PC-3 (cell line): ENCODE results near the gene SPRN. TPM values are rescaled to one million over a fixed set of nuclear protein-coding genes. Genes with fewer than 3 reads are reported as not detected.

ENCODE experiments used
- ATAC-seq: fragments of 200-7000 bp; cut with Tn5 transposase; 2 replicates; pipeline ENCODE4 v1.9.1; 2020; ENCODE audit warnings: mild to moderate bottlenecking, moderate library complexity
- BruUV-seq: library from RNA; stranded (reverse); fragments of 400-500 nt; replicated peaks from 2 replicates; lab custom pipeline; 2021; lab: Mats Ljungman, UMichigan
- CTCF ChIA-PET: fragments of 300-600 bp; sonication (Branson Sonifier 250); formaldehyde crosslinking; loops from one replicate; lab custom pipeline; 2022; ENCODE audit warnings: antibody characterized with exemption; lab: Charles Lee
- POLR2A ChIA-PET: fragments of 300-600 bp; sonication (Branson Sonifier 250); formaldehyde crosslinking; loops from one replicate; lab custom pipeline; 2022; ENCODE audit warnings: antibody characterized with exemption; ENCODE audit not compliant: unreplicated experiment; lab: Charles Lee
- DNase-seq: peaks from one replicate; pipeline ENCODE4 v3.0.0-alpha.2; 2015
- H2AFZ ChIP-seq: fragments of 300-600 bp; sonication (generic); 2 replicates; pipeline ENCODE4 v1.6.0; 2016; ENCODE audit warnings: antibody characterized with exemption, low read length
- H3F3A ChIP-seq: fragments of 300-600 bp; sonication (generic); one replicate; pipeline ENCODE4 v1.6.0; 2017; ENCODE audit warnings: antibody characterized with exemption, low read length, control low read depth, mild to moderate bottlenecking; ENCODE audit not compliant: unreplicated experiment
- H3K27ac ChIP-seq: fragments of 300-600 bp; sonication (generic); 2 replicates; pipeline ENCODE4 v1.5.1; 2016; ENCODE audit warnings: mild to moderate bottlenecking, low read length
- H3K27me3 ChIP-seq: fragments of 300-600 bp; sonication (generic); 2 replicates; pipeline ENCODE4 v1.6.1; 2016; ENCODE audit warnings: low read length, mixed read lengths
- H3K36me3 ChIP-seq: fragments of 300-600 bp; sonication (generic); 2 replicates; pipeline ENCODE4 v1.6.1; 2016; ENCODE audit warnings: low read depth, mixed run types, low read length, mixed read lengths
- H3K4me1 ChIP-seq: fragments of 300-600 bp; sonication (generic); 2 replicates; pipeline ENCODE4 v1.5.1; 2016; ENCODE audit warnings: low read length; ENCODE audit not compliant: insufficient read depth
- H3K4me2 ChIP-seq: fragments of 300-600 bp; sonication (generic); 2 replicates; pipeline ENCODE4 v1.6.0; 2016; ENCODE audit warnings: low read length
- H3K4me3 ChIP-seq: fragments of 300-600 bp; sonication (generic); 2 replicates; pipeline ENCODE4 v1.5.1; 2016; ENCODE audit warnings: mild to moderate bottlenecking, low read length, mixed read lengths
- H3K79me2 ChIP-seq: fragments of 300-600 bp; sonication (generic); 2 replicates; pipeline ENCODE4 v1.6.1; 2017; ENCODE audit warnings: low read length, mixed read lengths
- H3K9ac ChIP-seq: fragments of 300-600 bp; sonication (generic); 2 replicates; pipeline ENCODE4 v1.6.0; 2016; ENCODE audit warnings: mild to moderate bottlenecking, low read length
- H3K9me2 ChIP-seq: fragments of 300-600 bp; sonication (generic); replicated peaks from 2 replicates; pipeline ENCODE4 v1.6.1; 2016; ENCODE audit warnings: mixed run types, low read length, mixed read lengths
- H3K9me3 ChIP-seq: fragments of 300-600 bp; sonication (generic); 2 replicates; pipeline ENCODE4 v1.6.1; 2016; ENCODE audit warnings: low read length, mixed read lengths
- H4K20me1 ChIP-seq: fragments of 300-600 bp; sonication (generic); 2 replicates; pipeline ENCODE4 v1.6.1; 2016; ENCODE audit warnings: low read length, mixed read lengths
- CTCF ChIP-seq: fragments of 300-600 bp; sonication (generic); conservative IDR thresholded peaks from 2 replicates; pipeline ENCODE4 v1.5.1; 2017; ENCODE audit warnings: antibody characterized with exemption, low read depth, mild to moderate bottlenecking, low read length
- EZH2 ChIP-seq: fragments of 300-600 bp; sonication (generic); IDR thresholded peaks from one replicate; pipeline ENCODE4 v1.6.1; 2017; ENCODE audit warnings: antibody characterized with exemption, mild to moderate bottlenecking, low read length; ENCODE audit not compliant: unreplicated experiment
- EZH2phosphoT487 ChIP-seq: fragments of 300-600 bp; sonication (generic); IDR thresholded peaks from 2 replicates; pipeline ENCODE4 v1.6.1; 2018; ENCODE audit warnings: mild to moderate bottlenecking, antibody characterized with exemption, low read length, borderline replicate concordance
- intact Hi-C: fragments of 100-400 bp; cut with micrococcal nuclease; formaldehyde crosslinking; loops from 2 replicates; pipeline ENCODE4 v1.9.0; 2023
- total RNA-seq: library from RNA; depleted of rRNA; stranded (reverse); fragments of >200 nt; gene quantifications from 2 replicates; pipeline ENCODE4 v1.2.3, GENCODE V29; 2014

The SPRN gene
- total RNA-seq, 1 experiment from 2014 or later = not detected

- H3K27ac ChIP-seq = no peak within 1 kb of the TSS
- no peaks in the 10 kb centered on the region for H3K9me3 ChIP-seq
- no peak within 1 kb of the TSS for H3K9ac ChIP-seq
- ChIA-PET CTCF (no interaction called here), POLR2A (no interaction called here)
- no peaks in the 10 kb centered on the region for H4K20me1 ChIP-seq
- ATAC-seq = no peak
- intact Hi-C loops = no loop called here
- DNase-seq = no peak
- H3K36me3 ChIP-seq = no peaks in the 10 kb centered on the region
- no peaks in the 10 kb centered on the region for H3F3A ChIP-seq
- TF ChIP-seq EZH2phosphoT487 (no peak), EZH2 (no peak), CTCF (no peak)
- H3K4me3 ChIP-seq = no peak within 1 kb of the TSS
- H3K9me2 ChIP-seq = no peaks in the 10 kb centered on the region
- H3K4me1 ChIP-seq = no peaks in the 10 kb centered on the region
- no peaks in the 10 kb centered on the region for H3K27me3 ChIP-seq
- no peak within 1 kb of the TSS for H3K4me2 ChIP-seq
- BruUV-seq = no TSS peak
- no peak within 1 kb of the TSS for H2AFZ ChIP-seq
- no peaks in the 10 kb centered on the region for H3K79me2 ChIP-seq
These were observed 29.2 kb upstream of the SPRN start, which contains the start of gene SCART1 for GRCh38 chr10:133453516-133454203. TSS of gene SCART1 (plus strand) at chr10:133453945. CDS start at chr10:133453998, 53 bp downstream.

DNA sequence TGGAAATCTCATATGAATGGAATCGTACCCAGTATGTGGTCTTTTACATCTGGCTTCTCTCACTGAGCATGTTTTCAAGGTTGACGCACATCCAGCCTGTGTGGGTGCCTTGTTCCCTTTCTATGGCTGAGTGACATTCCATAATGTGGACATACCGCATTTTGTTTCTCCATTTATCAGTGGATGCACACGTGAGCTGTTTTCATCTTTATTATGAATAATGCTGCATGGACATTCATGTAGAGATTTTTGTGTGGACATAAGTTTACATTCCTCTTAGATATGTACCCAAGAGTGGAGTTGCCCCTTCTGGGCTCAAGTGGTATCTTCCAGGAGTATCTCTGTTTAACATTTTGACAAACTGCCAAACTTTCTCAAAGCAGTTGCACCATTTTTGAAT lies 28.0 kb upstream of the SPRN start:
- Histone ChIP-seq H2AFZ (no peak overlapping the region), H3K27me3 (no peaks in the 10 kb centered on the region), H3K4me2 (no peak overlapping the region), H4K20me1 (no peaks in the 10 kb centered on the region), H3K9me2 (no peaks in the 10 kb centered on the region), H3F3A (no peaks in the 10 kb centered on the region), H3K9ac (no peak overlapping the region), H3K4me1 (no peaks in the 10 kb centered on the region), H3K79me2 (no peaks in the 10 kb centered on the region), H3K4me3 (no peak overlapping the region), H3K36me3 (no peaks in the 10 kb centered on the region; the same call in 1 of the 2 replicates), H3K27ac (no peak overlapping the region), H3K9me3 (peaks cover 5% of the 10 kb centered on the region; the same call in 1 of the 2 replicates)
- CTCF ChIA-PET = no interaction called here
- DNase-seq = no peak
- BruUV-seq = no TSS peak
- ATAC-seq = no peak
- intact Hi-C loops = no loop called here
- POLR2A ChIA-PET = no interaction called here
- TF ChIP-seq EZH2 (no peak), CTCF (no peak), EZH2phosphoT487 (no peak)

- Histone ChIP-seq H3K9me2 (no peaks in the 10 kb centered on the region), H3K27ac (no peak overlapping the region), H3K9ac (no peak overlapping the region), H3K9me3 (peaks cover 8% of the 10 kb centered on the region; the same call in 1 of the 2 replicates), H3K36me3 (no peaks in the 10 kb centered on the region; the same call in 1 of the 2 replicates), H3K79me2 (no peaks in the 10 kb centered on the region), H2AFZ (no peak overlapping the region), H3K4me2 (no peak overlapping the region), H4K20me1 (no peaks in the 10 kb centered on the region), H3K4me3 (no peak overlapping the region), H3K27me3 (no peaks in the 10 kb centered on the region), H3F3A (no peaks in the 10 kb centered on the region), H3K4me1 (no peaks in the 10 kb centered on the region)
- no TSS peak for BruUV-seq
- CTCF ChIA-PET = no interaction called here
- TF ChIP-seq EZH2 (no peak), EZH2phosphoT487 (no peak), CTCF (no peak)
- no peak for ATAC-seq
- POLR2A ChIA-PET = no interaction called here
- intact Hi-C loops = no loop called here
- DNase-seq = no peak
These were observed 26.9 kb upstream of the SPRN start for GRCh38 chr10:133451346-133451745.
